ENCODE results near the gene ARHGEF40.

ARHGEF40 gene

DNA sequence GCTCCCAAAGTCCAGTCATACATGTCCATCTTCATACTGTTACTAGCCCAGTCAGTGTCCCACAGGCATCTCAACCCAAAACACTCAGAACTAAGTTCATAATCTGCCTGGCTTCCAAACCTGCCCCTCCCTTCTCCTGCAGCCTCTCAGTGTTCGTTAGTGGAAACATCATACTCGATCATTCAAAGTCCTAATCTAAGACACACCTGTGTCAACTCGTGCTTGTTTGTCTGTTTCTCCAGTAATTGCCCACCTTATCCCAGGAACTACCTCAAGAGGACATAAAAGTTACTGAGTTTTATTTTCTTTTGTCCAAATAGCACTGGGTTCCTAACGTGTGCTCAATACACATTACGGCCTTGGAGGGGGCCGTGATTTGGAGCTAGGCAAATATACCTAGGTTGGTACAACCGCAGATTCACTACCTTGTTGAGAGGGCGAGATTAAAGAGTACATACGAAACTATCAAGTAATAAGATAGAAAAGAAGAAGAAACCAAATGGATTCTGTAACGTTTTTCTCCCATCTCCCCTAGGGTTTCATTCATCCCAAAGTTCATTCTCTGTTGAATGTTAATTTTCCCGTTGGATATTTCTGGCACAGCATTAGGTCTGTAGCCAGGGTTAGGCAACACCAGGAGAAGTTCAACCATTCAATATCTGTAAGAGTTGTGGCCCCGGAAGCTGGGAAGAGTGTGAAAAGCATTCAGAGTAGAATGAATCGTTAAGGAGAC lies 9.3 kb upstream of the ARHGEF40 start:
- no peak for DNase-seq

DNA sequence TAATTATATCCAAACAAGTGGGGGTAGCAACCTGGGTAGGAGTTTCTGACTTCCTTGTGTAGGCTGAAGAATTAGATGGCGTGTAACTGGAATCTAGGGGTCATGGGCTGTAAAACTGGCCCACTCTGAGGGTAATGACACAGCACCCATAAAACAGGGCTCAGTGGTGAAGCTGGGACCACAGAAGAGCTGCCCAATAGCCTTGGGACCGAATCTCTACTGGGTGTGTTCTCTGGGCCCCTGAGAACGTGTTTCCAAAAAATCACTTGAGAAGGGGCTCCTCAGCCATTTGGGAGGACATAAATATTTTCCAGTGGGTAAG lies 8.8 kb upstream of the ARHGEF40 start:
- DNase-seq: no peak

DNA sequence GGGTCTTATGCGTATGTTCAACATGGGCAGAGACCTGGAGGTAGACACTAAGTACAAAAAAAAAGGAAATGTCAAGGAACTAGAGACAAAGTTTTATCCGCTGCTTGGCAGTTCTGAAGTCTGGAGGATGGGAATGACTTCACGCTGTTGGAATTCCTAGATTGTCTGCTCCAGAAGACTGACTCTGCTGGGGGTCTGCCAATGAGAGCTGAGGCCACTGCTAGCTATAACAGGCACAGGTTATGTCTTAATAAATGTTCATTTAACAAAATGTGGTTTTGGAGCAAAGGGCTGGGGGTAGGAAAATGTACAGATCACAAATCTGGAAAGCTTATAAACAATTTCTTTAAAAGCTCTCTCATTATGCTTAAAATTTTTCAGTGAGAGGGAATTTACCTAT lies 6.6 kb upstream of the ARHGEF40 start:
- no peak for DNase-seq

DNA sequence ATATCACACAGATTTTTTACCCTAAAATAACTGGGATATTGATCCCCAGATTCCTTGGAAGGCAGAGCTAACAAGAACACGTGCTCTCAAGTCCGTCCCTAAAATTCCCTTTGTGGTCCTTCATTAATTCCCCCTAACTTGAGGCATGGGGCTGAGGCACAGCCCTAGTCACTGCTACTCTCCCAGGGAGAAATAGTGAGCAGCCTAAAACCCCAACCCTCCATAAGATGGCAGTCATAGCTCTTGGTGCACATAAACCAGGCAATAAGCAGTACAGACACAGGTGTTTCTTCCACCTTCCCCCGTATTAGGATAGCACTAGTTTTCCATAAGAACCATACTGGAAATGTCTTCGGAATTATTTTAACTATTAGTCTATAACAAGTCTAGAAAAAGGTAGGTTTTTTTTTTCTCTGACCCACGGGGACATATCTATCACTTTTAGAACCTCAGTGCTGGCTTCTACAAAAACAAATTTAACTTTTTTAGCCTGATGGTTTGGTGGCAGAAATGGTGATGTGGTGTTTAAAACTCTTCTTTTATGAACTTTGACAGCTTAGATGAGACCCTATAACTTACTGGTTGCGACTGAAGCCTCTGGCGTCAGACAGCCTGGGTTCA lies 3.1 kb upstream of the ARHGEF40 start:
- peak in 2 of 6 experiments; percentile 11 for DNase-seq

DNA sequence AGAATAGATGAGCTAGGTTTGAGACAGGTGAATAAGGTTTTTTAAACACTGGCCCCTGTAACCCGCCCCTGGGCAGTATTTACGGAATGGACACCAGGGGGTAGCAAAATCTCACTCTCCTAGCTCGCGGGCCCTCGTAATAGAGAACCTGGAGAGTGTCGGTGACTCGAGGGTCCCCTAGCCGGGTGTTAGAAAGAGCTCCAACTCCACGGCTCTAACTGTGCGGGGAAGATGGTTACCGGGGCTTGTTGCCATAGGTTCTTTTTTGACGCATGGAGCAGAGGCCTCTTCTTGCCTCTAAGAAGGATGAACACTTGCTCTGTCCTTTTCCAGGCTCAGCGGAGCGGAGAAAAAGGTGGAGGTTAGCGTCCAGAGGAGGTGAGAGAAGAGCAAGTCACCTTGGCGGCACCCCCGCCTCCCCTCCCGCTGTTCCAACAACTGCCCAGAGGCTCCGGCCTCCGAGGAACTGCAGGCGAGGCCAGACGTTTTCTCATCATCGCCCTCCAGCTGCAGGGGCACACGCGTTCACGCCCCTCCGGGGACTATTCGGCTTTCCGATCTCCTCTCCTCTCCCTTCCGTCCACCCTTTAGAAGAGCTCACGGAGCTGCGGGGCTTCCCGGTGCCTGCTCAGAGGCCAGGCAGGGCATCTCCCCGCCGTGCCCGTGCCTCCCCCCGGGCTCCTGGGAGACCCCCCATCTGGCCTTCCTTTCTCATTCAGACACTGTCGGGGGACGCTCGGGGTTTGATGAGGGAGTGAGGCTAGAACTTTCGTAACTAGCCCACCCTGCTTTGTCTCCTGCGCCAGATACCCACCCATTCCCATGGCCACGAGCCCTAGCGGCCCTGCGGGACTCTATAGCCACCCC lies 1.4 kb upstream of the ARHGEF40 start:
- DNase-seq: peak; percentile 32 to 54 (median 38)

DNA sequence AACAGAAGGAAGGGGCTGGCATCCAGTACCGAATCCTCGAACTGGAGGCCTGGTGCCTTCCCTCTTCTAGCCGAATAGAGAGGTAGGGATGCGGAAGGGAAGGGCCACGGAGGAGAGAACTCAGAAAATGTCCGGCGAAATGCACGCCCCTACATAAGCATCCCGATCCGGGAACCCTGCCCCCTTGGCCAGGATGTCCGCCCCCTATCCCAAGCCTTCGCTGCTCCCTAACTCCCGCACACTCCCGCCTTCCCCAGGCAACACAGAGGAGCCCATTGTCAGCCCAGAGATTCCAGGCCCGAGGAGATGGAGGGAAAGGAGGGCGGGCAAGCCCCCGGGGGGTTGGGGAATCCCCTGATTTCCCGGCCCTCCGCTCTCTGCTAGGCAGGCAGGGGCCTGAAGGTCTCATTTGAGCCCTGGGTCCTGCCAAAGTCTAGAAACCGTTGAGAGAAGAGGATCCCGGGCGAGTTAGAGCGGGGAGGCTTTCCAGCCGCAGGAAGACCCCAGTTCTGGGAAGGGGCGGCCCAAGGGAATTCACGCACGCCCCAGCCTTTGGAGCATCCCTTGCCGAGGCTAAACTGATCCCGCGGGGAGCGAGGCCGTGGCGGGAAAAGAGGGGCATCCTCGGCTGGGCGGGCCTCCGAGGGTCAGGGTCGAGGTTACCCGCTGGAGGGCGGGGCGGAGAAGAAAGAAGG lies 569 bp upstream of the ARHGEF40 start:
- peak in 4 of 6 experiments; percentile 4 to 38 (median 24) for DNase-seq

DNA sequence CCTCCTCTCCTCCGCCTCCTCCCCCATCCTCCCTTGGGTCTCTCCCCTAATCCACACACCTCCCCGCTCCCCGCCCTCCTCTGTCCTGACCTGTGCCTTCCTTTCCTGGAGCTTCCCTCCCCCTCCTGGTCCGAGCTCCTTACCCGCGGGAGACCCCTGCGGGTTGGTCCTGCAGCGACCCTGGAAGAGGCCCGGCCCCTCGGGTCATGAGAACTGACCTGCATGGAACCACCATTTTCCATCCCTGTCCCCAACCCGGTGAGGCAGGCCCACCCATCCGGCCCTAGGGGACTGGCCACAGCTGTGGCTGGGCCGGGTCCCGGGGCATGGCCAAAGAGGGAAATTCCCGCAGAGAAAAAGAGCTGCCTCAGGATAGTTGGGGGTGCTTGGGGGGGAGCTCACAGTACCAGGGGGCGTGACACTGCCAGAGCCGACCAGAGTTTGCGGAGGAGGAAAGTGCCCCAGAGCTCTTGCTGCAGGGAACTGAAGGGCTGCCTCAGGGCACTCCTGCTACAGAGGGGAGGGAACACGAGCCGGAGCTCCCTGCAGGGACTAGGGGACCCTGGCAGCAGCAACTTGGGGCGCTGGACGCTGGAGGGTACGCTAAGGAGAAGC lies 613 bp downstream of the ARHGEF40 start:
- peak in 2 of 6 experiments; percentile 41 to 52 for DNase-seq

DNA sequence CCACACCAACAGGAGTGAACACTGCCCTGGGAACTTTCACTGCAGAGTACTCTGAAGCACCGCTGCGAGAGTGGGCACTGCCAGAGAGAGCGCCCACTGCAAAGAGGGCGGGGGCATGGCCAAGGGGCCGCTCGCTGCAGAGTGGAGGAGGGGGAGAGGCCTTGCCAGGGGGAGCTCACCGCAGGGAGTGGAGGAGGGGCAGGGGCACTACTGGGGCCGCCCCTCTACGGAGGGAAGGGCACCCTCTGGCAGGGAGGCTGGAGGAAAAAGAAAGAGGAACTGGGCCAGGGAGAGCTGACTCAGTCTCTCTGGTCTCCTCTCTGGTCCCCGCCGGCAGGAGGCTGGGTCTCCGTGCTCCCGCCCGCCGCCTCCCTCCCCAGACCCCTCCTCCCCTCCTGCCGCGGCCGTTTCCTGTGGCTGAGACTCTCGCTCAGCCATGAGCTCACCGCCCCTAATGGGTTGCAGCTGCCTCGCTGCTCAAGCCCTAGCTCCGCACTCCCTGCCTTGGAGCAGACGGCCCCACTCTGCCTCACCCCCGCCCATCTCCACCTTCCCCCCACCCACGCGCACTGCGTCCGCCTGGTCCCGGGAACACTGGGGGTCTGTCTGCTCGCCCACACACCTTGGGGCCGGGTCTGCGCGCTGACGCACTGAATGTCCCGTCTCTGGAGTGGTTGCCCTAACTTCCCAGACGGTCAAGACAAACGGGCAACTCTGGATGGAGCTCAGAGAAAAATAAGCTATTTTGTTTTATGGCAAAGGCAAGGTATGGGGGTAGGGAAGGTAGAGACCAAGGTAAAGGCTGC lies 1.3 kb downstream of the ARHGEF40 start:
- peak in 5 of 6 experiments; percentile 5 to 52 (median 36) for DNase-seq

DNA sequence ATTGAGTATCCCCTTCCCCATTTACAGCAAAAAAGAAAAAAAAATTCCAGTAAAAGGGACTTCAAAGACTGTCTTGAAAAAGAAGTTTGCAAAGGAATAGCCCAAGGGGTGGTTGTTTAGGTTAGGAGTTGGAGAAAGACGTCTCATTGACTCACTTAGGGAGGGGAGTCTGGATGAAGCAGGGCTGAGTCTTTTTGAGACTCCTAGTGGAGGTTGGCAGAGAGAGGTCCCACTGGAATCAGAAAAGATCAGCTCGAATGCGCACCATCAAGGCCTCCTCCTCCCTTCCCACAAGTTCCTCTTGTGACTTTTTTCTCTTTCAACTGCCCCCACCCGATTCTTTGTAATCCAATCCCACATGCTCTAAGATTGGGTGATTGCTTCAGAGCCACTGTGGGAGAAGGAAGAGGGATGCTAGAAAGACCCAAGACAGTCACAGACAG lies 1.9 kb downstream of the ARHGEF40 start:
- no peak for DNase-seq

DNA sequence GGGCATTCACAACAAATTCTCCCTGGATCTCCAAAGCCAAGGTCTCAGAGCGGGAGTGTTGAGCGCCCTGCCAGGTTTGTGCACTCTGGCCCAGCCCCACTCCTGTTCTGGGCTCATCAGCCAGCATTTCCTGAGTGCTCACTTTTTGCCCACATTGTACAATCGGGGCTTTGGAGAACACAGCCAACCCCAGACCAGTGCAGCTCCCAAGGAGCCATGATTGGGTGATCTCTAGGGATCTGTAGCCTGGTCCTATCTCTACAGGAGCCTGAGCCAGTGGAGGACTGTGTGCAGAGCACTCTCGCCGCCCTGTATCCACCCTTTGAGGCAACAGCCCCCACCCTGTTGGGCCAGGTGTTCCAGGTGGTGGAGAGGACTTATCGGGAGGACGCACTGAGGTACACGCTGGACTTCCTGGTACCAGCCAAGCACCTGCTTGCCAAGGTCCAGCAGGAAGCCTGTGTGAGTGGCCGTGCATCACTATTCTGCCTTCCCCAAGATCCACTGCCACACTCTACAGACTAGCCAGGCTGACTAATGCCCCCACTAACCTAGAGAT lies 2.8 kb downstream of the ARHGEF40 start:
- no peak for DNase-seq

DNA sequence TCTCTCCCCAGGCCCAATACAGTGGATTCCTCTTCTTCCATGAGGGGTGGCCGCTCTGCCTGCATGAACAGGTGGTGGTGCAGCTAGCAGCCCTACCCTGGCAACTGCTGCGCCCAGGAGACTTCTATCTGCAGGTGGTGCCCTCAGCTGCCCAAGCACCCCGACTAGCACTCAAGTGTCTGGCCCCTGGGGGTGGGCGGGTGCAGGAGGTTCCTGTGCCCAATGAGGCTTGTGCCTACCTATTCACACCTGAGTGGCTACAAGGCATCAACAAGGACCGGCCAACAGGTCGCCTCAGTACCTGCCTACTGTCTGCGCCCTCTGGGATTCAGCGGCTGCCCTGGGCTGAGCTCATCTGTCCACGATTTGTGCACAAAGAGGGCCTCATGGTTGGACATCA lies 3.8 kb downstream of the ARHGEF40 start:
- no peak for DNase-seq

DNA sequence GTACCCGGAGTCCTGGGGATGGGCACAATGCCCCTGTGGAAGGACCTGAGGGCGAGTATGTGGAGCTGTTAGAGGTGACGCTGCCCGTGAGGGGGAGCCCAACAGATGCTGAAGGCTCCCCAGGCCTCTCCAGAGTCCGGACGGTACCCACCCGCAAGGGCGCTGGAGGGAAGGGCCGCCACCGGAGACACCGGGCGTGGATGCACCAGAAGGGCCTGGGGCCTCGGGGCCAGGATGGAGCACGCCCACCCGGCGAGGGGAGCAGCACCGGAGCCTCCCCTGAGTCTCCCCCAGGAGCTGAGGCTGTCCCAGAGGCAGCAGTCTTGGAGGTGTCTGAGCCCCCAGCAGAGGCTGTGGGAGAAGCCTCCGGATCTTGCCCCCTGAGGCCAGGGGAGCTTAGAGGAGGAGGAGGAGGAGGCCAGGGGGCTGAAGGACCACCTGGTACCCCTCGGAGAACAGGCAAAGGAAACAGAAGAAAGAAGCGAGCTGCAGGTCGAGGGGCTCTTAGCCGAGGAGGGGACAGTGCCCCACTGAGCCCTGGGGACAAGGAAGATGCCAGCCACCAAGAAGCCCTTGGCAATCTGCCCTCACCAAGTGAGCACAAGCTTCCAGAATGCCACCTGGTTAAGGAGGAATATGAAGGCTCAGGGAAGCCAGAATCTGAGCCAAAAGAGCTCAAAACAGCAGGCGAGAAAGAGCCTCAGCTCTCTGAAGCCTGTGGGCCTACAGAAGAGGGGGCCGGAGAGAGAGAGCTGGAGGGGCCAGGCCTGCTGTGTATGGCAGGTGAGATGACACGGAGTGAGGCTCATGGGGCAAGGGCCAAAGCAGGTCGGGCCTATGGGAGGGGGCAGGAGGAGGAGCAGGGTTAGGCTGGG lies 4.5 kb downstream of the ARHGEF40 start:
- no peak for DNase-seq

DNA sequence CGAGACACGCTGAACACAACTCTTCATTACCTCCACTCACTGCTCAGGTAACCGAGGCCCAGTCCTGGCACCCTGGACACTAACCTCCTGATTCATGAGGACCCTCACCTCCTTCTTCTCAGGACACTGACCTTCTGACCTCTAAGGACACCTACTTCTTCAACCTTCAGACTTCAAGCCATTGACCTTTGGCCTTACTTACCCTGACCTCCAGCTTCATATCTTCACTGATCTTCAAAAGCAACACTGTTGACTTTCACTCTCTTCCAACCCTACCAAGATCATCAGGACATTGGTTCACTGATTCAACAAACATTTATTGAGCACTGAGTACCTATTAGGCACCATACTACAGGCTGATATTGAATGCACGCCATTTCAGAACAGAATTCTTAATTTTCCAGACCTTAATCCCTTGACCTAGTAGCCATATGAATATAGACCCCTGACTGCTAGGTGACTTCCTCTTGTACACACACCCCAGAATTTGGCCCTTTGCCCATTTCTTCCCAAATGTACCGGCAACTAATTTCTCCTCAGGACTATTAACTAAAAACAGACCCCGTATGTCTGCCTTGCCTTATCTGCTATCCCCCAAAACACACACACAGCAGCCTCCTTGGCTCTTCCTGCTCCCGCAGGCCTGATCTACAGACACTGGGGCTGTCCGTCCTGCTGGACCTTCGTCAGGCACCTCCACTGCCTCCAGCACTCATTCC lies 5.8 kb downstream of the ARHGEF40 start:
- DNase-seq: no peak

DNA sequence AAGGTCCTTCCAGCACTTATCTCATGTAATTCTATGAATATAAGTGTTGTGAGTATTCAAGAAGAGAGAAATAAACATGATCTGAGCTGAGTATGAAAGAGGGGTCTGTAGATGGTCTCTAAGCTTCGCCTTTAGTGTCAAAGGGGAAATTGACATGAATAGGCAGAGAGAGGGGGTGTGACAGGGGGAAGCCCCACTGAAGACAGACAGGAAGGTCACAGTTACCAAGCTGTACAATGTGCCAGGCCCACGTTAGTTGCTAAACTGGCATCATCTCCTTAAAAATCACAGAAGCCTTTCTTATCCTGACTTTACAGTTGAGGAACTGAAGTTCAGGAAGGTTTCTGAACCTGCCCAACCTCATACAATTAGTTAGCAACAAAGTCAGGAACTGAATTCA lies 7.6 kb downstream of the ARHGEF40 start:
- DNase-seq: no peak

DNA sequence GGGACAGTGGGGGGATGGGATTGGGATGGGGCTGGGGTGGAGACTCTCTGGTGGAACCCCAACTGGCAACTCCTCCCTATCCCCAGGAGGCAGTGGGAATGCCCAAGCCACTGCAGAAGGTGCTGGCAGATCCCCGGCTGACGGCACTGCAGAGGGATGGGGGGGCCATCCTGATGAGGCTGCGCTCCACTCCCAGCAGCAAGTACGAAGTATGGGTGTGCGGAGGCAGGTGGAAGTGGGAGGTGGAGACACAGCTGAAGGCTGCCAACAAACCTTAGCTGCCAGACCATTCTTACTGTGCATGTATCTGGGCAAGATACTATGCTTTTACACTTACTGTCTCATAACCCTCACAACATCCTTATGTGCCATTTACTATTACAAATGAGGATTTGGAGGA lies 8.2 kb downstream of the ARHGEF40 start:
- DNase-seq: no peak

DNA sequence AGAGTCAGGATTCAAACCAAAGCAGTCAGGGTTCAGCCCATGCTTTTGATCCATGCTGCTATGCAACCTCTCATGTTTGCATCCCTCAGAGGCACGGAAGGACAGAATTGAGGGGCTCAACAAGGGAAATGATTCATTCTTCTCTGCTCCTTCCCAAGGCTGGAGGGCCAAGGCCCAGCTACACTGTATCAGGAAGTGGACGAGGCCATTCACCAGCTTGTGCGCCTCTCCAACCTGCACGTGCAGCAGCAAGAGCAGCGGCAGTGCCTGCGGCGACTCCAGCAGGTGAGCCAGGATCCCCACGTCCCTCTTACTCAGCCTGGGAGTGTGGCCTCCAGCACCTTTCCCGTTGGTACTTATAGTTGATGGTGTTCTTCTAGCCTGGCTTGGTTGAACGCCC lies 8.6 kb downstream of the ARHGEF40 start:
- DNase-seq: no peak

DNA sequence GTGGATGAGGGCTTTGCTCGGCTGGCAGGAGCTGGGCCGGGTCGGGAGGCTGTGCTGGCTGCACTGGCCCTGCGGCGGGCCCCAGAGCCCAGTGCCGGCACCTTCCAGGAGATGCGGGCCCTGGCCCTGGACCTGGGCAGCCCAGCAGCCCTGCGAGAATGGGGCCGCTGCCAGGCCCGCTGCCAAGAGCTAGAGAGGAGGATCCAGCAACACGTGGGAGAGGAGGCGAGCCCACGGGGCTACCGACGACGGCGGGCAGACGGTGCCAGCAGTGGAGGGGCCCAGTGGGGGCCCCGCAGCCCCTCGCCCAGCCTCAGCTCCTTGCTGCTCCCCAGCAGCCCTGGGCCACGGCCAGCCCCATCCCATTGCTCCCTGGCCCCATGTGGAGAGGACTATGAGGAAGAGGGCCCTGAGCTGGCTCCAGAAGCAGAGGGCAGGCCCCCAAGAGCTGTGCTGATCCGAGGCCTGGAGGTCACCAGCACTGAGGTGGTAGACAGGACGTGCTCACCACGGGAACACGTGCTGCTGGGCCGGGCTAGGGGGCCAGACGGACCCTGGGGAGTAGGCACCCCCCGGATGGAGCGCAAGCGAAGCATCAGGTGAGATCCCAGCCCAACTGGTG lies 11.5 kb downstream of the ARHGEF40 start:
- DNase-seq: no peak

DNA sequence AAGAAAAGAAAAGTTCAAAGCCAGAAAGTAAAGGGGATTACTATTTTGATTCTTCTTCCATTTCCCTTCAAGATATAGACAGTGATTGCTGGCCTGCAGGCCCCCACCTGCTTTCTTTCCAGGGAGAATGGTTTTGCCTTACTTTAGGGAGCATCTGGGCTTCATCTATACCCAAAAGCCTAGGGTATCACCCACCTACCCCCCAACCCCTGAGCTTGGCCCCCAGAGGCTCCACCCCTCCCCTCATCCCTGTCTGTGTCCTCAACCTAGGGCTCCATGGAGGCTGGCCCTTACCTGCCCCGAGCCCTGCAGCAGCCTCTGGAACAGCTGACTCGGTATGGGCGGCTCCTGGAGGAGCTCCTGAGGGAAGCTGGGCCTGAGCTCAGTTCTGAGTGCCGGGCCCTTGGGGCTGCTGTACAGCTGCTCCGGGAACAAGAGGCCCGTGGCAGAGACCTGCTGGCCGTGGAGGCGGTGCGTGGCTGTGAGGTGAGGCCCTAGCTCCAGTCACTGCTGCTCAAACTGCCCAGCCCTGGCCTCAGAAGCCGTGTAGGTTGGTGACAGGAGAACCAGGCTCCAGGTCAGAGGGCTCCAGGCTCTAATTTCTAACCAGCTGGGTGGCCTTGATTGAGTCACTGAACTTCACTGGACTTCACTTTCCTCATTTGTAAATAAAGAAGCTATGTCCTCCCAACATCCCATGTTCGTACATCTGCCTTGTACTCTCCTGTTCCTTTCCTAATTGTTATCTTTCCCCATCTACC lies 13.6 kb downstream of the ARHGEF40 start:
- DNase-seq: no peak

DNA sequence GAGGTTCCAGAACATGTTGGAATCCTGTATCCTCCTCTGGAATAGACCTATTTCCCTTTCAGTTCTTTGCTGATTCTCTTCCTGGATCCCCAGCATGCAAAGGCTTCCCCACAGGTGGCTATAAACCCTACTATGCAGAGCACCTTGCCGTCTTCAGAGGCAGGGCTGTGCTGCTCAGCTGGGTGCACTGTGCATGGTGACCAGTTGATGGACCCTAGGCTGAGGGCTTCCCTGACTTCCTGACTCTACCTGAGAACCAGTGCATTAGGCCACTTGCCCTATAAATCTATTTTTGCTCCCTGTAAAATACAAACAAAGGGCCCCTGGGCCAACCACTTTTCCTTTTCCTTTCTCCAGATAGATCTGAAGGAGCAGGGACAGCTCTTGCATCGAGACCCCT lies 14.3 kb downstream of the ARHGEF40 start:
- DNase-seq: no peak
